Subcutaneous adipose tissue (tissue), 4 donors: ENCODE results near the gene HHATL. TPM values are rescaled to one million over a fixed set of nuclear protein-coding genes. Genes with fewer than 3 reads are reported as not detected.

Source experiments
- CTCF ChIP-seq: fragments of 450-650 bp; IDR thresholded peaks from one replicate; pipeline ENCODE4 v1.5.1; 2016; ENCODE audit warnings: low read depth, mild to moderate bottlenecking, control low read depth, antibody characterized with exemption, moderate library complexity
- total RNA-seq, 4 donors: library from RNA; depleted of rRNA; stranded (reverse); fragments of >200 nt; gene quantifications; one replicate each; pipeline ENCODE4 v1.1.0, GENCODE V29; 2016

HHATL gene
- total RNA-seq, 4 donors from 2014 or later: 0.17 TPM; not detected in 3

DNA sequence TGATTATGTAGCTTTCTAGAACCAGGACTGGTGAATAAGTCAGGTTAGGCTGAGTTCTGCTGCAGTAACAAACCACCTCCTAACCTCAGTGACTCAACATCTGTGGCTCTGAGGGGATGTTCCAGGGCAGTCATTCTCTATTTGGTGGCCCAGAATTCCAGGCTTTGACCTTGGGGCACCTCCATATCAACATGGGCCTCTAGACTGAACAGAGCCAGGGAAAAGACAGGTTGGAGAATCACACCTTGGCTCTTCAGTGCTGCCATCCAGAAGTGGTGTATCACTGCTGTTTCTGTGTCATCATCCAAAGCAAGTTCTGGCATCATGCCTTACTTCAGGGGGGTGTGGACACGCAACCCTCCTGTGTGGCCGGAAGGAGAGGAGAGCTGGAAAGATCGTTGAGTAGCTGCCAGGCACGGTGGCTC lies 33.8 kb downstream of the HHATL start:
- no peak for TF ChIP-seq CTCF

GRCh38 chr3:42668413-42668760 lies 34.2 kb downstream of the HHATL start:
- TF ChIP-seq CTCF: no peak

DNA sequence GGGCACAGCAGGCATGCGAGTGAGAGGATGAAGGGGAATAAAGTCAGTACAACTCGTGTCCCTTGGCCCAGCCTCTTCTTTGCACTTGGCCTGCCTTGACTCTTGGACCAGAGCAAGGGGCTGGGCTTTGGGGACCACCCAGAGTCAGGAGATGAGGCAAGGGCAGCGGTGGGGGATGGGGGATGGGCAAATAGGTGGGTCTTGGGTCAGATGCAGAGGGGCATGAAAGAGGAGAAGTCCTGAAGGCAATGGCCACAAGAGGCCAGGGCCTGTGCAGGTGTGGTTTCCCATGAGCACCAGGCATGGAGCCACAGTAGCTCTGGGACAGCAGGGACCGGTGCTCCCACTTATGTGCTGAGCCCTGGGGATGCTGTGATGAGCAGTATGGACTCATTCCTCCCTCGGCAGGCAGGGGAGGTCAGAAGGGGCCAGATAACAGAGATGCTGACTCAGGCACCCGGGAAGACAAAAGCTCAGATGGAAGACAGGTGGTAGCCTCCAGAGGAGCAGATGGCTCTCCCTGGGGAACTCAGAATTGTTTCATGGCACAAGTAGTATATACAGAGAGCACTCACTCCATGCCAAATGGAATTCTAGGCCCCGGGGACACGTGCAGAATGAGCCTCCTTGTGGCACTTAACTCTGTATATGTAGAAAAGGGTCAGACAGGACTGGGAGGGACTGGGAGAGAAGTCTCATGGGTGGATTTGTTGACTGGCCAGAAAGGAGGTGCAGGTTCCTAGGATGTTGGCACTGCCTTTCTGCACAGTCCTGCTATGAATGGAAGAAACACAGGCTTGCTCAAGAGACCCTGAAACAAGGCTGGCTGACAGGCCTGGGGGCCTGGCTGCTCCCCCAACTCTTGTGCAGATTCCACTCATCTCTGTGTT lies 34.8 kb downstream of the HHATL start:
- TF ChIP-seq CTCF: no peak

DNA sequence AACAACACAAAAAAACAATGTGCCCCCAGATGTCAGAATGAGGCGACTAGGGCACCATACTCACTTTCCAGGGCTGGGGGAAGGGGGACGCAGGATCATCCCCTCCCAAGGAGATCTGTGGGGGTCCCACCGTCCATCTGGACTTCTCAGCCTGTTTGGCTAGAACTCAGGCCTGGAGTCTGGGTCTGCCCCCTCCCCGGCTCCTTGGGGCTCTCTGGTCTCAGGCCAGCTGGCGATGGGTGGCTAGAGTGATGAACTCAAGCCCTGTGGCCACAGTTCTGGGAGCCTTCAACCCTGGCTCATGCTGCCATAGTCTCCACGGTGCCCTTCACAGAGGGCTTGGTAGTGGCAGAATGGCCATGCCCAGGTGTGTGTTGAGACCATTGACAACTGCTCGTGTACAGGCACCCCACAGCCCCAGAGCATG lies 35.5 kb downstream of the HHATL start:
- TF ChIP-seq CTCF: no peak

- TF ChIP-seq CTCF: no peak
Observed at GRCh38 chr3:42666577-42666998, 36.0 kb downstream of the HHATL start.

DNA sequence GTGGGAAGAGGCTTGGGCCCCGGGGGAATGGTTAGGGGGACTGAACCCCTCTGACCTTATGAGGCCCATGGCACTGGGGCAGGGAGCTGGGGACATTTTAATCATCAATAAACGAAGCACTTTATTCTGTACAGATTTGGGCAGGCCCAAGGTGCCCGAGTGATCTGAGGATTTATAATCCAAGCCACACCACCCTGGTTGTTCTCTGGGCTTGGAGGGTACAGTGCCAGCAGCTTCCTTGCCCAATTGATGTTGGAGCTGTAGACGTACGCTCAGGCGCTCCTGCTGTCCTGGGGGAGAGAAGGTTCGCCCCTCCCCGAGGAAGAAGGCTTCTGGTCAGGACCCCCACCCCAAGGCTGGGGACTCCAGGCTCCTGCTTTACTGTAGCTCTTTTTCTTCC lies 36.6 kb downstream of the HHATL start:
- TF ChIP-seq CTCF: no peak

GRCh38 chr3:42665050-42665878 lies 37.3 kb downstream of the HHATL start:
- no peak for TF ChIP-seq CTCF
